Astrocyte of the spinal cord (primary cell): ENCODE measurements around the gene TMC4.

Source experiments
- DNase-seq: peaks from one replicate; pipeline ENCODE4 v3.0.0; 2011; ENCODE audit warnings: low read depth, low spot score
- H3K4me3 ChIP-seq: 2 replicates; pipeline ENCODE4 v1.5.1; 2011; ENCODE audit warnings: low read depth, mild to moderate bottlenecking, low read length, moderate library complexity
- CTCF ChIP-seq: IDR thresholded peaks from 2 replicates; pipeline ENCODE4 v1.5.1; 2012; ENCODE audit warnings: low read depth, mild to moderate bottlenecking, low read length, inconsistent platforms
- in situ Hi-C: cut with HindIII; loops from 2 replicates; pipeline ENCODE4 v1.10.0; 2017; ENCODE audit warnings: low sequenced_read_pairs

Gene TMC4

GRCh38 chr19:54162884-54163283 lies 10.1 kb downstream of the TMC4 start:
- no peak for DNase-seq
- no peak overlapping the region for H3K4me3 ChIP-seq
- TF ChIP-seq CTCF = no peak

GRCh38 chr19:54162241-54162805 lies 10.6 kb downstream of the TMC4 start:
- no peak for TF ChIP-seq CTCF
- in situ Hi-C loops = no loop called here
- peak; percentile 73 for DNase-seq
- H3K4me3 ChIP-seq = peak overlapping the region; percentile 45

More at GRCh38 chr19:54162884-54163283, 10.1 kb downstream of the TMC4 start:
- in situ Hi-C loops = no loop called here

- DNase-seq = no peak
- no peak for TF ChIP-seq CTCF
- H3K4me3 ChIP-seq = peak overlapping the region; percentile 69
- in situ Hi-C loops = no loop called here
These were observed 12.1 kb downstream of the TMC4 start for GRCh38 chr19:54160854-54161253.

GRCh38 chr19:54160182-54160811 lies 12.7 kb downstream of the TMC4 start:
- DNase-seq = no peak
- peak overlapping the region; percentile 69 for H3K4me3 ChIP-seq
- no peak for TF ChIP-seq CTCF
- in situ Hi-C loops = no loop called here

- TF ChIP-seq CTCF = peak; percentile 38
- in situ Hi-C loops = no loop called here
- peak within 1 kb of the TSS; percentile 71 for H3K4me3 ChIP-seq
- peak; percentile 100 for DNase-seq
These were observed 13.4 kb downstream of the TMC4 start, which contains the start of gene LENG1 for GRCh38 chr19:54159352-54160181. Gene LENG1, minus strand, starts transcription at chr19:54159721. Its CDS starts 26 bp downstream, at chr19:54159695.

- in situ Hi-C loops = no loop called here
- TF ChIP-seq CTCF = no peak
- H3K4me3 ChIP-seq = peak overlapping the region; percentile 71
- DNase-seq = no peak
These were observed 14.1 kb downstream of the TMC4 start for GRCh38 chr19:54158812-54159351.
